ENCODE data around the gene VNN1.
"Not testable (repeated sequence)": the region's sequence is repeated elsewhere in the genome, so short reads cannot be mapped to it uniquely, and the experiment has no call there.

Gene VNN1

GRCh38 chr6:132708771-132709170, 5.1 kb downstream of the VNN1 start:
- H3K4me3 ChIP-seq (ENCODE audit: low read length) = no peak overlapping the region
- no peak for TF ChIP-seq ZNF274 (IDR thresholded peaks at IDR 0.05; ENCODE audit: low read depth, low read length)

- no peak for TF ChIP-seq ZNF274 (IDR thresholded peaks at IDR 0.05; ENCODE audit: low read depth, low read length)
- no peak overlapping the region for H3K4me3 ChIP-seq (ENCODE audit: low read length)
Measured at GRCh38 chr6:132708002-132708401, 5.9 kb downstream of the VNN1 start.

- not testable (repeated sequence) for H3K4me3 ChIP-seq (ENCODE audit: low read length)
Measured at GRCh38 chr6:132706756-132707155, 7.1 kb downstream of the VNN1 start.

GRCh38 chr6:132703936-132704335, 9.9 kb downstream of the VNN1 start:
- no peak for TF ChIP-seq ZNF274 (IDR thresholded peaks at IDR 0.05; ENCODE audit: low read depth, low read length)
- no peak overlapping the region for H3K4me3 ChIP-seq (ENCODE audit: low read length)

DNA sequence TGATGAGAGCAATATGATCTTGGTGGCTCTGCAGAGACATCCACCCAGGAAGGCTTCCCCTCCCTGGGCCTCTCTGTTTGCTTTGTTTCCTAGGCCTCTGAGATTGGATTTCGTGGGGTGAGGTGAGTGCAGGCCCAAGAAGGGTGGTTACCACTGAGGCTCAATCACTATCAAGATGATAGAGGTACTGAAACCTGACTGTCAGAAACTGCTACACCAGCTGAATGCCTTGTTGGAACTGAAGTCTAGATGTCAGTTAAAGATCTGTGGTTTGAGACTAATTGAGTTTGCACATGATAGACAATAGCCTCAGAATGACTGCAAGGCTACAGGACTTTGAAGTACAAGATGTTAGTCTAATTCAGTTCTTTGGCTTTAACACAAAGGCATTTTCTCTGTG, 15.2 kb downstream of the VNN1 start:
- no peak overlapping the region for H3K4me3 ChIP-seq (ENCODE audit: low read length)
- no peak for TF ChIP-seq ZNF274 (IDR thresholded peaks at IDR 0.05; ENCODE audit: low read depth, low read length)

DNA sequence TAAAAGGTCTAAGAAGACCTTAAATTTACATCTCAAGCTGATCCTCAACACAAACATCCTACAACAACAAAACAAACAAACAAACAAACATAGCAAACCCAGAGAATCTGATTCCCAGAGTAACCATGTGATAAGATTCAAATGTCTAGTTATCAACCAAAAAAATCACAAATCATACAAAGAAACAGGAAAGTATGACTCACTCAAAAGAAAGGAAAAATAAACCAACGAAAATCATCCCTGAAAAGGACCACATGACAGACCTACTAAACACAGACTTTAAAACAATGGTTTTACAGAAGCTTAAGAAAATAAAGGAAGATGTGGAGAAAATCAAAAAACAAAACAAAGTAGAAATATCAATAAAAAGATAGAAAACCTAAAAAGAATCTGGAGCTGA, 18.1 kb downstream of the VNN1 start:
- no peak for TF ChIP-seq ZNF274 (IDR thresholded peaks at IDR 0.05; ENCODE audit: low read depth, low read length)
- no peak overlapping the region for H3K4me3 ChIP-seq (ENCODE audit: low read length)

DNA sequence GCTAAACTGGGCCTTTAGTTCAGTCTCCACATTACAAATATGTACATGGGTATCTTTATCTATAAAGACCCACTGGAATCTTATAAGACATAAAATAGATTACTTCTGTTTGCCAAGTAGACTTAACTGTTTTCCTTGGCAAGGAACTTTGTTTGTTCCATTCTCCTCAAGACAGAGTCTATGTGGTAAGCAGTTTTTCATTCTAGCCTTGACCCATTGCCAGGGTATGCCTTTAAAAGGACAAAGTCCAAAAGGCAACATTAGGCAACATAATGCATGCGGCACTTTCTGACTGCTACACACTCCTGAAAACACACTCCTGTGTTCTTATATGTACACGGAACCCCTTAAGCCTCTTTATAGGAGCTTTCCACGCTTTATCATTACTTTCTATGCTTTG, 20.4 kb downstream of the VNN1 start:
- TF ChIP-seq ZNF274 (IDR thresholded peaks at IDR 0.05; ENCODE audit: low read depth, low read length) = no peak
- H3K4me3 ChIP-seq (ENCODE audit: low read length) = no peak overlapping the region

DNA sequence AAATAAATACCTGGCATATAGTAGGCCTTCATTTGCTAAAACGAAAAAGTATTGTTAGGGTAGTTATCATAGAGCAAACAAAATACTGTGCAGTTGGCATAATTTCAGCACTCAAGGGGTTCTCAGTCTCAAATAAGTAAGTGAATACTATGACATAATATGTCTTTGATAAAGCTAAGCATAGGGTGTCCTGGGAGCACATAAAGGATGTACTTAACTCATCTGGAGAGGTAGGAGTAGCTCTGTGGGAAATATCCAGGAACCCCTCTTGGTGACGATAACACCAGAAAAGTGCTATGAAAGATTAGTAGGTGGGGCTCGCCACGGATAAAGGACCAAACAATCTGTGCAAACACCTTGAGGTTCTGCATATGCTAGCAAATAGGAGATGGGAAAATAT, 23.2 kb downstream of the VNN1 start:
- H3K4me3 ChIP-seq (ENCODE audit: low read length) = no peak overlapping the region
- no peak for TF ChIP-seq ZNF274 (IDR thresholded peaks at IDR 0.05; ENCODE audit: low read depth, low read length)

- H3K4me3 ChIP-seq (ENCODE audit: low read length) = no peak overlapping the region
- TF ChIP-seq ZNF274 (IDR thresholded peaks at IDR 0.05; ENCODE audit: low read depth, low read length) = no peak
Measured at GRCh38 chr6:132687306-132687705, 26.5 kb downstream of the VNN1 start.

DNA sequence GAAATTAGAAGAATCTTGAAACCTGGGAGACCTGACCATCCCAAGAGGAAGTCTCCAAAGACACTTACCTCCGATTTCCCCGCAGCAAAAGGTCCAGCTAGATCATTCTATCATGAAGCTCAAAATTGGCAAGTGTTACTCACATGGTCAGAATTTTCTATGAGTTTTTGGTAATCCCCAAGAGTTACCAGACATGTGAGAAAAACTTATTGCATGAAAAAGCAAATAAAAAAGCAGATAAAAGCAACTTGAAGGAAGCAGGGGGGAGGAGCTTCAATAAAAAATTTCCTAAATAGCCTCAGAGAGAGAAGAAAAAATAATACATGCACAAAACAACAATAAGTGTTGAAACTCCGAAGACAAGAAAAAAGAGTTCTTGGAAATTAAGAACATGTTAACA, 27.3 kb downstream of the VNN1 start:
- no peak for TF ChIP-seq ZNF274 (IDR thresholded peaks at IDR 0.05; ENCODE audit: low read depth, low read length)
- no peak overlapping the region for H3K4me3 ChIP-seq (ENCODE audit: low read length)

DNA sequence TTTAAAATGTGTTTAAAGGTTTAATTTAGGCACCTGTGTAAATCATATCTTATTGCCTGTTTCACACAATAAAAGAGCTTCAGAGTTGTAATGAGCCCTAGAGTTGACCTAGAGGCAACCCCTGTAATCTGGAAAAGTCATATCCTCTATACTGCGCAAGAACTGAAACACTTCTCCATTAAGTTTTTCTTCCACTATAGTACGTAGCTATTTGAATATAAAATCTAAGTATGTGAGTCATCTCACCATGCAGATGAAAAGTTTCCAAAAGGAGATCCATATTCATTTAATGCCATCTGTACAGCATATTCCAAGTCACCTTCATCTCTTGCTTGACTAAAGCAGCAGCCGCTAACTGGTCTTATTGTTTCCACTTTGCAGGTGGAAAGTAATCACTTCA, 28.8 kb downstream of the VNN1 start:
- H3K4me3 ChIP-seq (ENCODE audit: low read length) = no peak overlapping the region
- no peak for TF ChIP-seq ZNF274 (IDR thresholded peaks at IDR 0.05; ENCODE audit: low read depth, low read length)

DNA sequence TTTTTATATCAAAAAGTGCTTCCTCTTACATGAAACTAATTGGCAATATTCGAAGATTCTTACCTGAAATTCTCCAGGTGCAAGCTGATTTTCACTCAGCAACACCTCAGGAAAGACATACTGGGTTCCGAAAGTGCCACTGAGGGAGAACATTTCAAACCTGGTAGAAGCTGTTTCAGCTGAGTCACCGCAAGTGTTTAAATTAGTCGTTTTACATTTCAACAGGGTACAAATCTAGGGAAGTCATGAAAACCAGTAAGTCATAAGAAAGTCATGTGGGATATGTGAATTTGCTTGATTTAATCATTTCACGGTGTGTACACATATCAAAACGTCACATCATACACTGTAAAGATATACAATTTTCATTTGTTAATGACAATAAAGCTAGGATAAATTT, 29.6 kb downstream of the VNN1 start:
- no peak overlapping the region for H3K4me3 ChIP-seq (ENCODE audit: low read length)
- no peak for TF ChIP-seq ZNF274 (IDR thresholded peaks at IDR 0.05; ENCODE audit: low read depth, low read length)

DNA sequence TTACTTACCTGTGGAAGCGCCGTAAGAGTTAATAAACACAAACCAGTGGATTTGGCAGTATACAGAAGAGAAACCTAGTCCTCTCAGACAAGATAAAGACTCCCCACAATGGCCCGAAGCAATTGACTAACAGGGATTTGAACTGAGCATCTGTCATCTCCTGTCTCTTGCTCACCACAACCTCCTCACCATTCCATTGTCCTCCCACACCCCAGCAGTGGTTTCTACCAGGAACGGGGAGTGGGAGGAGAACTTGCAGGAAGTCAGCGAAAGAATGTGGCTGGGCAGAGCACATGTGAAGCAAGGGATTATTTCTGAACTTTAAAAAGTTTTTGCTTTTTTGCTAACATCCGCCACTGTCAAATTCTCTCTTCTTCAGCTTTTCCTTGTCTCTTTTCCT, 30.3 kb downstream of the VNN1 start:
- TF ChIP-seq ZNF274 (IDR thresholded peaks at IDR 0.05; ENCODE audit: low read depth, low read length) = no peak
- H3K4me3 ChIP-seq (ENCODE audit: low read length) = no peak overlapping the region

DNA sequence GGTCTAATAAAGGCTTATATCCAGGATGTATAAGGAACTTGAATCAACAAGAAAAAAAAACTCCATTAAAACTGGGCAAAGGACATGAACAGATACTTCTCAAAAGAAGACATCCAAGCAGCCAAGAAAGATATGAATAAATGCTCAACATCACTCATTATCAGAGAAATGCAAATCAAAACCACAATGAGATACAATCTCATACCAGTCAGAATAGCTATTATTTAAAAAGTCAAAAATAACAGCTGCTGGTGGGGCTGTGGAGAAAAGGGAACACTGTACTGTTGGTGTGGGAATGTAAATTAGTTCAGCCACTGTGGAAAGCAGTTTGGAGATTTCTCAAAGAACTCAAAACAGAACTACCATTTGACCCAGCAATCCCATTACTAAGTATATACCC, 34.8 kb downstream of the VNN1 start:
- not testable (repeated sequence) for H3K4me3 ChIP-seq (ENCODE audit: low read length)

- TF ChIP-seq ZNF274 (IDR thresholded peaks at IDR 0.05; ENCODE audit: low read depth, low read length) = no peak
- no peak overlapping the region for H3K4me3 ChIP-seq (ENCODE audit: low read length)
Measured at GRCh38 chr6:132675749-132676148, 38.1 kb downstream of the VNN1 start.

DNA sequence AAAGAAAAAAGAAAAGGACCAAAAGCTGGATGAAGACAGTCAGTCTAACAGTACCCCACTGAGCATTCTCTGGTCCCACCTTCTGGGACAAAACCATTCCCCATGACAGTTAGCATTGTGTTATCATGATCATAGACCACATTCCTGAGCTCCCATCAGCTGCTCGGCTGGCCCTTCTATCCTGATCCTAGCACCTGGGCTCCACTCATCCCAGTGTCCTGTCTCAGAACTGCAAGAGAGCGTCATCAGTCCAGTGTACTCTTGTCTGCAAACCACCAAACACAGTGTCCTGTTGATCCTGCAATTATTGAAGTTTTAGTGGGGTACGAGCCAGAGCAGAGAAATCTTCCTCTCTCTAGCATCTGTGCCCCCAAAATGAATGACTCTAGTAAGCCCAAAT, 38.9 kb downstream of the VNN1 start:
- H3K4me3 ChIP-seq (ENCODE audit: low read length) = no peak overlapping the region
- no peak for TF ChIP-seq ZNF274 (IDR thresholded peaks at IDR 0.05; ENCODE audit: low read depth, low read length)

Measured in GM08714 (cell line).